ENCODE data around the gene CDH26.

GRCh38 chr20:60009318-60009717, 51.1 kb downstream of the CDH26 start:
- no peak for TF ChIP-seq CTCF (IDR thresholded peaks at IDR 0.05; ENCODE audit: low read length)
- no peak for TF ChIP-seq EZH2phosphoT487 (IDR thresholded peaks at IDR 0.05; ENCODE audit: low read length)
- TF ChIP-seq EZH2 (optimal IDR thresholded peaks at IDR 0.05; ENCODE audit: low read depth, low read length), result no peak
